HG03520 (cell line): ENCODE results near the gene SNORC.
"Not testable (repeated sequence)": the region's sequence is repeated elsewhere in the genome, so short reads cannot be mapped to it uniquely, and the experiment has no call there.

Experiments used
- ATAC-seq: cut with Tn5 transposase; IDR thresholded peaks from one replicate; pipeline ENCODE4 v1.9.1; 2021; ENCODE audit warnings: mild to moderate bottlenecking, moderate library complexity; ENCODE audit not compliant: unreplicated experiment

The SNORC gene

DNA sequence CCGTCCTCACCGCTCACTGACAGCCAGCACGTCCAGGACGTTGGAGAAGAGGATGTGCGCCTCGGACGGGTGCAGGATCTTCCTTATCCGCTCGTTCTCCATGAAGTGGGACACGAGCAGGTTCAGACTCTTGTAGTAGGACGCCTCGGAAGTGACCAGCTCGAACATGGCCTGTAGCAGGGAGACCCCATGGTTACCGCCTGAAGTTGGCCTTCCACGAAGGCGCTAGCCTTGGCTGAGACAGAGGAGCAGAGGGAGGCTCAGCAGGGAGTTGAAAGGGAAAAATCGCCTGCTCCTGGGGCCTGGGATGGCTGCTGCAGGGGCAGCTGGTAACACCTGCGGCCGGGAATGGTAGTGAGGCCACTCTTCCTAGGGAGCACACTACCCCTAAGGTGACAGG lies 24.7 kb downstream of the SNORC start:
- no peak for ATAC-seq

DNA sequence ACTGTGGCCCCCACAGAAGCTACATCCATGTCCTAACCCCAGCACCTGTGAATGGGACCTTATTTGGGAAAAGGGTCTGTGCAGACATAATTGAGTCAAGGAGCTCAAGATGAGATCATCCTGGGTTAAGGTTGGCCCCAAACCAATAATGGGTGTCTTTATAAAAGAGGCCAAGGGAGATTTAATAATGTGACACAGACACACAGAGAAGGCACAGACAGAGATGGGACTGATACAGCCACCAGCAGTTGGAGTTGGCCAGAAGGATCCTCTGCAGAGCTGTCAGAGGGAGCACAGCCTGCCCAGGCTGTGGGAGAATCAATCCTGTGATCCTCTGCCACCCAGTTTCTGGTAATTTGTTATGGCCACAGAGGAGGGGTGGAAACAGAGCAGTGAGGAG lies 26.0 kb downstream of the SNORC start:
- no peak for ATAC-seq

DNA sequence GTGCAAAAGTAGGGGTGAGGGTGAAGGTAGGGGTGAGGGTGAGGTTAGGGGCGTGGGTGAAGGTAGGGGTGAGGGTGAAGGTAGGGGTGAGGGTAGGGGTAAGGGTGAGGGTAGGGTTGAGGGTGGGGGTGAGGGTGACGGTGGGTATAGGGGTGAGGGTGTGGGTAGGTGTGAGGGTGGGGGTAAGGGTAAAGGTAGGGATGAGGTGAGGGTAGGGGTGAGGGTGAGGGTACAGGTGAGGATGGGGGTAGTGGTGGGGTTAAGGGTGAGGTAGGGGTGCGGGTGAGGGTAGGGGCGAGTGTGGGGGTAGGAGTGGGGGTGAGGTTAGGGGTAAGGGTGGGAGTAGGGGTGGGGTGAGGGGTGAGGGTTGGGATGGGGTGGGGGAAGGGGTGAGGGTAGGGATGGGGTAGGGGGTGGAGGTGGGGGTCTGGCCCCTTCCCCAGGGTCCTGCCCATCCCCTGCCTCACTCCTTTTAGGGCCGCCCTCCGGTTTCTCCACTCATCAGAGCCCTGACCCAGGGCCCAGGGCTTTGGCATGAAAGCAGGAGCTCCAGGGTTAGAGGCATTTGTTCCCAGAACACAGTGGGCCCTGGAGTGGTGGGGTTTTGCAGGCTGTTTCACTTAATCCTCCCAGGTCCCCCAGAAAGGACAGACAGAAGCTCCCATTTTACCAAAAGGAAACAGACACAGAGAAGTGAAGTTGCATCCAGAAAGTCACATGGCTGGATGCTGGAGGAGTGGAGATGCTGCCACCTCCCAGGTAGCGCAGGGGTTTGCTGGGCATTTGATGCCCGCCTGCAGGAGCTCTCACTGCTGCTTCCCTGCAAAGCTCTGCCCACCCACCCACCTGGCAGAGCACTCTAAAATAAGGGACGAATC lies 26.9 kb downstream of the SNORC start:
- no peak for ATAC-seq

DNA sequence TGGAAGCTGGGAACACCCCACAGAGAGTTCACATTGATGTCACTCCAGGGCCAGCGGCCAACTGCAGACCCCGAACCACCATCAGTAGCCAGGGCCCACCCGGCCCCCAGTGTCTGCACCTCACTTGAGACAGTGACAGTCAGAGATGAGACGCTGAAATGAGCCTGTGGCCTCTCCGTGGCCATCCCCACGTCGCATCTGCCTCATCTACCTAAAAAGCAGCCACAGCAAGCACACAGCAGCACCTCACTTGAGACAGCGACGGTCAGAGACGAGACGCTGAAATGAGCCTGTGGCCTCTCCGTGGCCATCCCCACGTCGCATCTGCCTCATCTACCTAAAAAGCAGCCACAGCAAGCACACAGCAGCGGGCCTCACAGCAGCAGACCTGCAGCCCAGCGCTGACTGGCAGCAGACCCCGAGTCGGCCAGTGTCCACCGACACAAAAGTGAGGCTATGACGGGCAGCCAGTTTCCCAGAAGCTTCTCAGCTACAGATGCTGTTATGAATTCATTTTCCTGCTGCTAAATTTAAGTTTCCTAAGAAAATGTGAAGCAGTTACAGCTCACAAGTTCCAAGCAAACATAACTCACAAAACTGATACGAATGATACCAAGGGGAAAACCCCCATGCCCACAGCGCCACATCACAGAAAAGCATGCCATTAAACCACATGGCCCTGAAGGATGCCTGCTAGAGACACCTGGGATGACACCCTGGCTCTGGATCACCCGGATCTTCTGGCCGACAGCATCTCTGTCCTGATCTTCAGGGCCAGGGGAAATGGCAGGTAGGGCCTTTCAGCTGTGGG lies 27.7 kb downstream of the SNORC start:
- no peak for ATAC-seq

DNA sequence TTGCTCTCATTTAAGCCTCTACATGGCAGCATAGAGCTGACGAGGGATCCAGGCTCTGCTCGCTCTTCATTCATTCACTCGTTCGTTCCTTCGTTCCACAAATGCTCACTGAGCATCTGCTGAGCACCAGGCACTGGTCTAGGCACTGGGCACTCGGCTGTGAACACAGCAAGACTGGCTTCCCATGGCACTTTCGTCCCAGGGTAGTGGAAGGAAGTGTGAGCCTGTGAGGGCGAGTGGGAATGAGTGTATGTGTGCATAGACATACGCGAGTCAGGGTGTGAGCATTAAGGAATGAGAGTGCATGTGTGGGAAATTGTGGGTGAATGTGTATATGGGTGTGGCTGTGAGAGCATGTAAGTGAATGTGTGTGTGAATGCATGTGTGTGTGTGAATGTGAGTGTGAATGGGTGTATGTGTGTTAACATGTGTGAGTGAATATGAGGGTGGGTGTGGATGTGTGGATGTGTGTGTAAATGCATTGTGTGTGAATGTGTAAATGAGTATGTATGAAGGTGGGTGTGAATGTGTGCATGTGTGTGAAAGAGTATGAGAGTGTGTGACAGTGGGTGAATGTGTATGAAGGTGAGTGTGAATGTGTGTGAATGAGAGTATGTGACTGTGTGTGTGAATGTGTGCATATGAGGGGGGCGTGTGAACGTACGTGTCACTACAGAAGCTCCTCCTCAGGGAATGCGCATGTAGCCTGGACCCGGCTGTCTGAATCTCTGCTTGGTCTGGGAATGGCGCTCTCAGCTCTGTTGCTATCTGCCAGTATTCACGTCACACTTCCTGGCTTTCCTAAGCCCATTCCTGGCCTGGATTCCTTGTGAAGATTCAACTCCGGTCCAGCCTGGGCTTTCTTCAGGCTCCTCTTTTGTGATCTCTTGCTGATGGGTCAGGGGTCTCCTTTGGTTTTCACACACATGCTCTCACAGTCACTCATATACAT lies 28.8 kb downstream of the SNORC start:
- no peak for ATAC-seq

DNA sequence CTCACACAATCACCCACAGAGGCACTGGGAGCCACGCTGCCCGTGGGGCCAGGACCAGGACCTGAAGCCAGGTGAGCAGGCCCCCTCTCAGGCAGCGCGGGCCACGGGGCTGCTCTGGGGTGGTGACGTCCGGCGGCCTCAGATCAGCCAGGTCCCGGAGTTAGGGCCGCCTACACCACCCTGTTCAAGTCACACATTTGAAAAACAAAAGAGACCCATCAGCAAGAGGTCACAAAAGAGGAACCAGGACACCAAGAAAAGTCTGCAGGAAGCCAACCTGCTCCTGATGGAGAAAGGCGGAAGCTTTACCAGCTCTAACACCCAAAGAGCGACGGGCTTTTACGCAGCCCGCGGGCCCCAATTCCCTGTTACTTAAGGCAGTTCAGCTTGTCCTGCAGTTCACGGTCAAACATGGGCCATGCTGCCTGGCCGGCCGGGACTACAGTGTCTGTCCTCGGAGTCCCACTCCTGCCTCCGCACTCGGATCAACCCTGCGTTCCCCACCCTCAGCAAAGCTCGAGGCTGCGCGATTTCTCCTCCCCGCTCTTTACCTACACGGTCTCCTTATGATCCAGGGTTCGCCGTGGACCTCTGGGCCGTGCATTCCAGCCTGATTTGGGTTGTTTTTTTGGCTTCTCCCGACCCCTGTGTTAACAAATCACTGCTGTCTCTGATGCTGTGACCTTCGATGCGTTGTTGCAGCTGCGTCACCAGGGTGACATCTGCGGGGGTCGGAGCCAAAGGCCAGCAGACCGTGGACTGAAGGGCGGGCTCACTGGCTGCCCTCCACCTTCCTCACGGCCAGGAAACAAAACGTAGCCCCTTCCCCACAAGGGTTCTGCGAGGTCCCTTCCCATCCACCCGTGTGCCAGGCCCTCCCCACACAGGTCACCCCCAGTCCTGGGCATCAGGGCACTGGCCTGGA lies 31.0 kb downstream of the SNORC start:
- ATAC-seq, result no peak

DNA sequence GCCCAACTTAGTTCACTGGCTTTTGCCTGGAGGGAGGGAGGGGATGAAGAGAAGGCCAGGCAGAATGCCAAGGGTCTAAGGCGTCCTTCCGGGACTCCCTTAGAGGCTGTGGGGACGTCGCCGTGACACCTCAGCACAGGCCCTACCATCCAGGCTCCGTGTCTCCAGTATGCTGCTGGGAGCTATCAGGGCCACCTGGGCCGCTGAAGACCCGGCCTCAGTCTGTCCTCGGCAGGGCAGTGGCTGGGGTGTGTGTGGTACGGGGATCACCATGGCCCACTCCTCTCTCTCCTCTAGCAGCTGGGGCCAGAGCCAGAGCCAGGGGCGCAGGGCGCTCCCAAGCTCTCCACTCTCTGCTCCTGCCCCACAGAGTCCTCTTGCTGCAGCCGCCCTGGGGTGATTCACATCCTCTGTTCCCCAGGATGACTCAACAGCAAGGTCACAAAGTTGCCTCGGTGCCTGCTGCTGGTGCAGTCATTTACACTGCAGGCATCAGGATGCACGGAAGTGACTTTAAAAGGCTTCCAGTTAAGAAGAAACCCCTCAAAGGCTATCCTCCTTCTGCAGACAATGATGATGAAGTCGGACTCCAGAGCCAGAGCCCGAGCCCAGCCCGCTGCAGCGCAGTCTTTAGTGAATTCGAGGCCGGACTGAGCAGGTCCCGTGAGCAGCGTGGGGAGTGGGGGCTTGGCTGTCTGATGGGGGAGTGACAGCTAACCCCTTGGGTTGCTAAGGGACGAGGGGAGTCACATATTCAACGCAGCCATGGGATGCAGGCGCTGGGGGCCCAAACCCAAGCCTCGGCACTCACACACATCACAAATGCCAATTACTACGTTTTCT lies 31.9 kb downstream of the SNORC start:
- no peak for ATAC-seq

DNA sequence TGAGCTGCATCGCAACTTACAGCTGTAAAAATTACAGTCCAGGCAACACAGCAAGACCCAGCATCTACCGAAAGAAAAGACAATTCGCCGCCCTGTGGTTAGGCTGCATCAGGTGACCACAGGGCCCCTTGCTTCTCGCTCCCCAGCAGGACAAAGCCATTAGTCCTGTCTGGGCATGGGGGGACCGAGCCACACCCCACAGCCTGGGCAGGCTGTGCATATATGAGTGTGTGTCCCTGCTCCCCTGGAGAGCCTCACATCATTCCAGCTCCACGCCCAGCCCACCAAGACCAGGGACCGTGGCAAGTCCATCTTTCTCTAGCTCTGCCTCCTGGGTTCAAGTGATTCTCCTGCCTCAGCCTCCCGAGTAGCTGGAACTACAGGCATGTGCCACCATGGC lies 33.9 kb downstream of the SNORC start:
- ATAC-seq, result no peak

DNA sequence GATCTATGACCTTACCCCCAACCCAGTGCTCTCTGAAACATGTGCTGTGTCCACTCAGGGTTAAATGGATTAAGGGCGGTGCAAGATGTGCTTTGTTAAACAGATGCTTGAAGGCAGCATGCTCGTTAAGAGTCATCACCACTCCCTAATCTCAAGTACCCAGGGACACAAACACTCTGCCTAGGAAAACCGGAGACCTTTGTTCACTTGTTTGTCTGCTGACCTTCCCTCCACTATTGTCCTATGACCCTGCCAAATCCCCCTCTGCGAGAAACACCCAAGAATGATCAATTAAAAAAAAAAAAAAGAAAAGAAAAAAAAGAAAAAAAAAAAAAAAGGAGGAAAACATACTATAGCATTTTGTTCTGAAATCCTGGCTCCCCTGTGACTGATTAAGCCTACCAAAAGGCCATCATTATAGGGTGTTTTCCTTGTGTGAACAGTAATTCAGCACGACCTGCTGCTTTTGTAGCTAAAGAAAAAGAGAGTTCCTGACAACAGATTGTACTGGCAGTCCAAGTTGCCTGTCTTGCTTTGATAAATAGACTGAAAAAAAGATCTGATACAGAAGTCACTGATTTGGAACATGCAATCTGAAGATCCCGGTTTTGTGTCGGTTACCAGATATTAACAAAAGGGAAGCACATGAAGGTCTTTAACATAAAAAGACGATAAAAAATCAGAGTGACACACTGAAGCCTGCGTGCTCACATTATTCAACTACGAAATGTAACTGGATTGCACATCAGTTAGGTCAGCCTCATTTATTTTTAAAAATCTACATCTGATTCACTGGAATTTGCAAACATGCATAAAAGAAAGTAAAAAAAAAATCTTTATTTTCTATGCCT lies 37.0 kb downstream of the SNORC start:
- ATAC-seq, result not testable (repeated sequence)

DNA sequence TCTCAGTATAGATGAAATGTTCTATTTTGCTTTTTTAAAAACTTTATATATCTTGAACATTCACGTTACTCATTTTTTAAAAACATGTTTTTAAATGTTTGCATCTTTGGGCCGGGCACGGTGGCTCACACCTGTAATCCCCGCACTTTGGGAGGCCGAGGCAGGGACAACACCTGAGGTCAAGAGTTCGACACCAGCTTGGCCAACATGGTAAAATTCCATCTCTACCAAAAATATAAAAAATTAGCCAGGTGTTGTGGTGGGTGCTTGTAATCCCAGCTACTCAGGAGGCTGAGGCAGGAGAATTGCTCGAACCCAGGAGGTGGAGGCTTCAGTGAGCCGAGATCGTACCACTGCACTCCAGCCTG lies 37.6 kb downstream of the SNORC start:
- ATAC-seq, result not testable (repeated sequence)

DNA sequence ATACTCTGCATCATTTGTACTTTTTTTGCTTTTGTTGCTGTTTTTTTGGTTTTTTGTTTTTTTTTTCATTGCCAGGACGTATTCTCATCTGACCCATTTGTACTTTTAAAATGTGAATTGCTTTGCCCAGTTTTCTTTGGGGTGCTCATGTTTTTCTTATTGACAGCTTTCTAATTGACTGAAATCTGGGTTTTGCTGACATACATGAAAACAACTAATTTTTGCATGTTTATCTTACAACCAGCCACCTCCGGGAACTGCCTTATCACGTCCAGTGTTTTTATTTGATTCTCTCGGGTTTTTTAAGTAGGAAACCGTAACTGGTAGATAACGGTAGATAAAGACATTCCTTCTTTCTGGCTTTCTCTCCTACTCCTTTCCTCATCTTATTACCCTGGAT lies 38.6 kb downstream of the SNORC start:
- no peak for ATAC-seq

DNA sequence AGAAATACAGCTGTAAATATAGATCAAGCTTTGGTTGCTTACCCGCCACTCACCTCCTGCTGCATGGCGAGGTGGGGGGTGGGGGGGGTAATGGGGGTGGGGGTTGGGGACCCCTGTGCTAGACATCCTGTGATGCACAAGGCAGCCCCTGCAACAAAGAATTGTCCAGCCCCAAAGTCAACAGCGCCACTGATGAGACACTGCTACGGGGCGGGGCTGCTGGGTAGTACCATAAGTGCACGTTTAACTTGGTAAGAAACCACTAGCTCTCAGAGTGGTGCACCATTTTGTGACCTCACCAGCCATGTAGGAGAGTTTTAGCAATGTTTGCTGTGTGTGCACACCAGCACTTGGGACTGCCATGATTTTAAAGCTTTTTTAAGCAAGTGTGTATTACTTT lies 40.3 kb downstream of the SNORC start:
- ATAC-seq, result no peak

DNA sequence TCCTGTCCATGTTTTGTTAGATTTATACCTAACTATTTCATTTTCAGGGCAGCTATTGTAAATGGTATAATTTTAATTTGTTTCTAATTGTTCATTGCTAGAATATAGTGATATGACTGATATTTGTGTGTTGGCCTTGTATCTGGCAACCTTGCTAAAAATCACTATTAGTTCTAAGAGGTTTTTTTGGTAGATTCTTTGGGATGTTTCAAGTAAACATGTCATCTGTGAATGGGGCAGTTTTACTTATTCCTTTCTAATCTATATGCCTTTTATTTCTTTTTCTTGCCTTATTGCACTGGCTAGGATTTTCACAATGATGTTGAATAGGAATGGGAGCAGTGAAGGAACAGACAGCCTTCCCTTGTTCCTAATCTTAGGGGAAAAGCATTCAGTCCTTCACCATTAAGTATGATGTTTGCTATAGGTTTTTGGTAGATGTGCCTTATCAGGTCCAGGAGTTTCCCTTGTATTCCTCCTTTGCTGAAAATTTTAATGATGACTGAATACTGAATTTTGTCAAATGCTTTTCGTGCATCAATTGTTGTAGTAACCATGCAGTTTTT lies 41.7 kb downstream of the SNORC start:
- ATAC-seq, result no peak

DNA sequence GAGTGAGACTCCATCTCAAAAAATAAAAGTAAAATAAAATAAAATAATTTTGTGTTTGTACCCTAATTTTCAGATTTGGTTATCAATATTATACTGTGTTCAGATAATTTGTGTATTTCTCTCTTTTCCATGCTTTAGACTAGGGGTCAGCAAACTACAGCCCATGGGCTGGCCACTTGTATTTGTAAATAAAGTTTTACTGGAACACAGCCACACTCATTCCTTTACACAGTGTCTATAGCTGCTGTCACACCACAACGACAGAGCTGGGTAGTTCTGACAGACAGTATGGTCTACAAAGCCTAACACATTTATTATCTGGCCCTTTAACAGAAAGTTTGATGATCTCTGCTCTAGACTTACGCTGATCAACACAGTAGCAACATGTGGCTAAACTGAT lies 43.8 kb downstream of the SNORC start:
- ATAC-seq, result no peak

DNA sequence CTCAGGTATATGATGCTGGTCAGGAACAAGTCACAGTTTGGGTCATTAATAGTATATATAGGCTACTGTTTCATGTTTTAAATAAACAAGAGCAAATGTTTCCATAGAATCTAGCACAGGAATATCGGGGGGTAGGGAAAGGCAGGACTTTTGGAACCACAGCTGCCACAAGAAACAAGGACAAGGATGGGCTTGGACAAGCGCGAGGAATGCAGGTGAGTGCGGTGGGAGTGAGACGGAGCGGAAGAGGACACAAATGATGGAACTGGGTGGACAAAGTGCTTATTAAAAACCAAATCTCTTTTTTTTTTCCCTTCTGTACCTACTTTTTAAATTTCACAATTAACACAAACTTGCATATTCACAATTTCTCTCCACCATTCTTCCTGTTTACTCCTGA lies 49.1 kb downstream of the SNORC start:
- no peak for ATAC-seq

DNA sequence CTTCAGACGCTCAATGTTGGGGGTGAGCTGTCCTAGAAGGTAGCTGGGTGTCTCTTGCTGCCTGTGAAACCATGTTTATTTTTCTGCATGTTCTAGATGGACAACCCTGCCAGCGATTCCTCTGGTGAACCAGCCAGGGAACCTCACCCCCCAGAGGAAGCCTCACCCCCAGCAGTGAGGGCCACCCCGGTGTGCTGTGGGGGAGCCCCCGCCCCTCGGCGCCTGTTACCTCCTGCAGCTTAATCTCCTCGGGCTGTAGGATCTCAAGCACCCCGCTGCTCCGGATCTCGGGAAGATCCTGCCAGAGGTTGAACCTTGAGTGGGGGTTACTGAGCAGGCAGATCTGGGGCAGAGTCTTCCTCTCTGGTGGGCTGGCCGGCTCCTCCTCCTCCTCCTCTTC lies 50.0 kb downstream of the SNORC start:
- no peak for ATAC-seq

DNA sequence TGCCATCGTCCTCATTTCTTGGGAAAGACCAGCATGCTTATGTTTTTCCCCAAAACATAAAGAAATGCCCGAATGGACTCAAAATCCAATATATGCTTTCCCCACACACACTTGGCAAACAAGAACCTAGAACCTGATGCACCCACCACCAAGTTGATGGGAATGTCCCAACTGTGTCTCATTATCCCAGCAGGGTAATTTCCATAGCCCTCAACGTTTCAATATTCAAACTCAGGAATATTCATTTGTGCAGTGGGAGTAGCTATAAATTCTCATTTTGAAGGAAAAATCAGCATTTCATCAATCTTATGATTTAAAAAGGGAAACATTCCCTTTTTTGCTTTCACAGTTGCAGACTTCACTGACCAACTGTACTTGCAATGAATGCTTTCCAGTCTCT lies 50.7 kb downstream of the SNORC start:
- no peak for ATAC-seq

DNA sequence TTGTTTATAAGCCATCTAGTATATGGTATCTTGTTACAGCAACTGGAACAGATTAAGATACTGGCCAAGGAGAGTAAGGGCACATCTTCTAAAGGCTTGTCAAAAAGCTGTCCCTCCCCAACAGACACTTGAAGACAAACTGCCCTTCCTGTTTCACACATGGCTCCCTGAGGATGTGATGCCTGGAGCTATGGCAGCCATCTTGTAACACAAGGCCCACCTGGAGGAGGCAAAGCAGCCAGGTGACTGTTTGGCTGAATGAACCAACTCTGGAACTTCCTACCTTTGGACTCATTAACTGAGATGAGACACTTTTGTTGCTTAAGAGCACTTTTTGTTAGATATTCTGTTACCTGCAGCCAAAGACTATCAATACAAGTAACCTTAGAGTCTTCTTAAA lies 54.4 kb downstream of the SNORC start:
- ATAC-seq, result no peak
